Anterior cingulate cortex (tissue), 58 donors: Measurements from ENCODE around the gene PNMA8A.
"Not testable (repeated sequence)": the region's sequence is repeated elsewhere in the genome, so short reads cannot be mapped to it uniquely, and the experiment has no call there.

Experiments
- DNase-seq, 58 donors: peaks; one replicate each; lab custom pipeline; 2025; lab: John Stamatoyannopoulos, UW

Gene PNMA8A

GRCh38 chr19:46471116-46471733 lies at the start of gene PNMA8A:
Gene PNMA8A, minus strand, starts transcription at chr19:46471563. Its CDS starts 528 bp downstream, at chr19:46471035.
- DNase-seq: peak; percentile 22 to 91 (median 77)

GRCh38 chr19:46520616-46521015 lies 49.3 kb upstream of the PNMA8A start:
- DNase-seq: no peak

- no peak for DNase-seq
Measured at GRCh38 chr19:46517471-46517870, 46.1 kb upstream of the PNMA8A start.

GRCh38 chr19:46515879-46516350 lies 44.6 kb upstream of the PNMA8A start:
- DNase-seq: peak in 3 of 58 donors; percentile 9 to 21 (median 18)

GRCh38 chr19:46515290-46515609 lies 43.9 kb upstream of the PNMA8A start:
- DNase-seq: no peak

- no peak for DNase-seq
Measured at GRCh38 chr19:46514589-46515289, 43.4 kb upstream of the PNMA8A start.

- peak in 54 of 58 donors; percentile 11 to 87 (median 62) for DNase-seq
Measured at GRCh38 chr19:46513461-46514236, 42.3 kb upstream of the PNMA8A start.

GRCh38 chr19:46511237-46511636 lies 39.9 kb upstream of the PNMA8A start:
- no peak for DNase-seq

GRCh38 chr19:46508206-46508605 lies 36.8 kb upstream of the PNMA8A start:
- no peak for DNase-seq

GRCh38 chr19:46503848-46504453 lies 32.6 kb upstream of the PNMA8A start:
- DNase-seq: peak in 14 of 58 donors; percentile 17 to 58 (median 34)

- DNase-seq: no peak
Measured at GRCh38 chr19:46502891-46503290, 31.5 kb upstream of the PNMA8A start.

GRCh38 chr19:46499692-46500091 lies 28.3 kb upstream of the PNMA8A start:
- DNase-seq: no peak

- no peak for DNase-seq
Measured at GRCh38 chr19:46497773-46498172, 26.4 kb upstream of the PNMA8A start.

- not testable (repeated sequence) for DNase-seq
Measured at GRCh38 chr19:46496886-46497285, 25.5 kb upstream of the PNMA8A start.

GRCh38 chr19:46496304-46496703 lies 24.9 kb upstream of the PNMA8A start:
- DNase-seq: no peak

- DNase-seq: peak; percentile 35 to 90 (median 78)
Measured at GRCh38 chr19:46495786-46496099, 24.4 kb upstream of the PNMA8A start, which contains the start of gene PNMA8B. Gene PNMA8B, minus strand, starts transcription at chr19:46495867. Its CDS starts 402 bp downstream, at chr19:46495465.

GRCh38 chr19:46494941-46495785 lies 23.8 kb upstream of the PNMA8A start:
- no peak for DNase-seq

- DNase-seq: no peak
Measured at GRCh38 chr19:46494146-46494940, 23.0 kb upstream of the PNMA8A start.
